Measurements from ENCODE around the gene ANGEL2.
"Not testable (repeated sequence)": the region's sequence is repeated elsewhere in the genome, so short reads cannot be mapped to it uniquely, and the experiment has no call there.

Gene ANGEL2

GRCh38 chr1:212975111-212975918 lies 40.4 kb downstream of the ANGEL2 start:
- DNase-seq (ENCODE audit: low read depth in 2 of 2): no peak

GRCh38 chr1:212974711-212975110 lies 41.0 kb downstream of the ANGEL2 start:
- DNase-seq (ENCODE audit: low read depth in 2 of 2): no peak

- no peak for DNase-seq (ENCODE audit: low read depth in 2 of 2)
Measured at GRCh38 chr1:212973899-212974298, 41.8 kb downstream of the ANGEL2 start.

GRCh38 chr1:212973426-212973825 lies 42.2 kb downstream of the ANGEL2 start:
- DNase-seq (ENCODE audit: low read depth in 2 of 2): no peak

GRCh38 chr1:212971312-212971711 lies 44.4 kb downstream of the ANGEL2 start:
- DNase-seq (ENCODE audit: low read depth in 2 of 2): no peak

GRCh38 chr1:212970085-212970484 lies 45.6 kb downstream of the ANGEL2 start:
- DNase-seq (ENCODE audit: low read depth in 2 of 2): no peak

- DNase-seq (ENCODE audit: low read depth in 2 of 2): no peak
Measured at GRCh38 chr1:212968368-212968863, 47.3 kb downstream of the ANGEL2 start.

GRCh38 chr1:212967801-212968200 lies 47.9 kb downstream of the ANGEL2 start:
- DNase-seq (ENCODE audit: low read depth in 2 of 2): no peak

GRCh38 chr1:212966616-212967015 lies 49.1 kb downstream of the ANGEL2 start:
- no peak for DNase-seq (ENCODE audit: low read depth in 2 of 2)

- DNase-seq (ENCODE audit: low read depth in 2 of 2): not testable (repeated sequence)
Measured at GRCh38 chr1:212964993-212965392, 50.7 kb downstream of the ANGEL2 start.

- DNase-seq (ENCODE audit: low read depth in 2 of 2): no peak
Measured at GRCh38 chr1:212964102-212964501, 51.6 kb downstream of the ANGEL2 start.

- no peak for DNase-seq (ENCODE audit: low read depth in 2 of 2)
Measured at GRCh38 chr1:212962509-212962908, 53.2 kb downstream of the ANGEL2 start.

- no peak for DNase-seq (ENCODE audit: low read depth in 2 of 2)
Measured at GRCh38 chr1:212960932-212961331, 54.7 kb downstream of the ANGEL2 start.

- DNase-seq (ENCODE audit: low read depth in 2 of 2): no peak
Measured at GRCh38 chr1:212959266-212960220, 56.1 kb downstream of the ANGEL2 start.

GRCh38 chr1:212958175-212958574 lies 57.5 kb downstream of the ANGEL2 start:
- no peak for DNase-seq (ENCODE audit: low read depth in 2 of 2)

- DNase-seq (ENCODE audit: low read depth in 2 of 2): no peak
Measured at GRCh38 chr1:212957546-212957945, 58.1 kb downstream of the ANGEL2 start.

- DNase-seq (ENCODE audit: low read depth in 2 of 2): no peak
Measured at GRCh38 chr1:212955961-212956620, 59.6 kb downstream of the ANGEL2 start.

GRCh38 chr1:212955098-212955497 lies 60.6 kb downstream of the ANGEL2 start:
- no peak for DNase-seq (ENCODE audit: low read depth in 2 of 2)

GRCh38 chr1:212954514-212954913 lies 61.2 kb downstream of the ANGEL2 start:
- DNase-seq (ENCODE audit: low read depth in 2 of 2): no peak

- no peak for DNase-seq (ENCODE audit: low read depth in 2 of 2)
Measured at GRCh38 chr1:212953321-212953720, 62.3 kb downstream of the ANGEL2 start.

GRCh38 chr1:212952641-212952976 lies 63.1 kb downstream of the ANGEL2 start:
- DNase-seq (ENCODE audit: low read depth in 2 of 2): no peak
